ENCODE results near the gene DDC. TPM values are rescaled to one million over a fixed set of nuclear protein-coding genes. Genes with fewer than 3 reads are reported as not detected.
"Not testable (repeated sequence)": the region's sequence is repeated elsewhere in the genome, so short reads cannot be mapped to it uniquely, and the experiment has no call there.

The DDC gene
- total RNA-seq, 1 donor from 2014 or later, result not detected

DNA sequence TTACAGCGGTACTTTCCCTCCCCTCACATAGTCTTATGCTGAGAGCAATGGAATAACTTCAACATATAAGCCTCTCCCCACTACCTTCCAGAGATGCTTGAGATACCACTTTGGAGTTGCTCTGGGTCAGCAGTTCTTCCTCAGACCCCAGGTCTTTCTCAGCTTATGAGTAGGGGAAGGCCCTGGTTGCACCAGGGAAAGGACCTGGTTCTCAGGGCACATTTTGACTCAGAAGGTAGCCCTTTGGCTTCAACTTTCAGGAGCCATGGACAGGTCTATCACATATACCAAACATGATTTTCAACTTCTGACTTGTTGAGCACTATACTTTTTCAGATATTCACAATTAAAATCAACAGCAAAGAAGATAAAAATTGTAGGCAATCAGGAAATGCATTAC is 103.5 kb downstream of the DDC start:
- Mint-ChIP-seq H3K27me3 (no peaks in the 10 kb centered on the region), H3K4me3 (no peak overlapping the region), H3K27ac (no peak overlapping the region), H3K9me3 (no peaks in the 10 kb centered on the region), H3K36me3 (ENCODE audit: low read depth) (no peaks in the 10 kb centered on the region), H3K4me1 (no peaks in the 10 kb centered on the region)
- no peak for ATAC-seq (ENCODE audit: low read depth)
- TF ChIP-seq, protein P1, sequence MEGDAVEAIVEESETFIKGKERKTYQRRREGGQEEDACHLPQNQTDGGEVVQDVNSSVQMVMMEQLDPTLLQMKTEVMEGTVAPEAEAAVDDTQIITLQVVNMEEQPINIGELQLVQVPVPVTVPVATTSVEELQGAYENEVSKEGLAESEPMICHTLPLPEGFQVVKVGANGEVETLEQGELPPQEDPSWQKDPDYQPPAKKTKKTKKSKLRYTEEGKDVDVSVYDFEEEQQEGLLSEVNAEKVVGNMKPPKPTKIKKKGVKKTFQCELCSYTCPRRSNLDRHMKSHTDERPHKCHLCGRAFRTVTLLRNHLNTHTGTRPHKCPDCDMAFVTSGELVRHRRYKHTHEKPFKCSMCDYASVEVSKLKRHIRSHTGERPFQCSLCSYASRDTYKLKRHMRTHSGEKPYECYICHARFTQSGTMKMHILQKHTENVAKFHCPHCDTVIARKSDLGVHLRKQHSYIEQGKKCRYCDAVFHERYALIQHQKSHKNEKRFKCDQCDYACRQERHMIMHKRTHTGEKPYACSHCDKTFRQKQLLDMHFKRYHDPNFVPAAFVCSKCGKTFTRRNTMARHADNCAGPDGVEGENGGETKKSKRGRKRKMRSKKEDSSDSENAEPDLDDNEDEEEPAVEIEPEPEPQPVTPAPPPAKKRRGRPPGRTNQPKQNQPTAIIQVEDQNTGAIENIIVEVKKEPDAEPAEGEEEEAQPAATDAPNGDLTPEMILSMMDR (IDR thresholded peaks at IDR 0.05), result no peak
- POLR2A ChIA-PET, result no interaction called here
- intact Hi-C loops (cut with micrococcal nuclease), result no loop called here
- CTCF ChIA-PET, result no interaction called here
- no peak for DNase-seq

DNA sequence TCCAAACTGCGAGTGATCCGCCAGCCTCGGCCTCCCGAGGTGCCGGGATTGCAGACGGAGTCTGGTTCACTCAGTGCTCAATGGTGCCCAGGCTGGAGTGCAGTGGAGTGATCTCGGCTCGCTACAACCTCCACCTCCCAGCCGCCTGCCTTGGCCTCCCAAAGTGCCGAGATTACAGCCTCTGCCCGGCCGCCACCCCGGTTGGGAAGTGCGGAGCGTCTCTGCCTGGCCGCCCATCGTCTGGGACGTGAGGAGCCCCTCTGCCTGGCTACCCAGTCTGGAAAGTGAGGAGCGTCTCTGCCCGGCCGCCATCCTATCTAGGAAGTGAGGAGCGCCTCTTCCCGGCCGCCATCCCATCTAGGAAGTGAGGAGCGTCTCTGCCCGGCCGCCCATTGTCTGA is 106.0 kb downstream of the DDC start:
- DNase-seq; ATAC-seq (ENCODE audit: low read depth); H3K9me3 Mint-ChIP-seq; H3K4me1 Mint-ChIP-seq; H3K4me3 Mint-ChIP-seq; H3K27me3 Mint-ChIP-seq; H3K27ac Mint-ChIP-seq; POLR2A ChIA-PET; H3K36me3 Mint-ChIP-seq (ENCODE audit: low read depth); CTCF ChIA-PET; intact Hi-C loops (cut with micrococcal nuclease): not testable (repeated sequence)

DNA sequence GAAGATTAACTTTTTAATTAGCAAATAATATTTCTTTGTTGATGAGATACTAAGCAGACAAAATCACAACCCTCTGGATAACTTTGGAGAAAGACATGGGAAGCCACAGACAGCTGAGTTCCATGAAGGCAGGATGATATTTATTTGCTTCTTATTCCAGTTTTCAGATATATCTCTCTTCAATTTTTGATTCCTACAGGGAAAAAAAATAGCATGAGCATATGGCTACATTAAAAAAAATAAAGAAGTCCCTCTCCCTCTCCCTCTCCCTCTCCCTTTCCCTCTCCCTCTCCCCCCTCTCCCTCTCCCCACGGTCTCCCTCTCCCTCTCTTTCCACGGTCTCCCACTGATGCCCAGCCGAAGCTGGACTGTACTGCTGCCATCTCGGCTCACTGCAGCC is 106.6 kb downstream of the DDC start:
- ATAC-seq (ENCODE audit: low read depth); H3K36me3 Mint-ChIP-seq (ENCODE audit: low read depth); POLR2A ChIA-PET: not testable (repeated sequence)

DNA sequence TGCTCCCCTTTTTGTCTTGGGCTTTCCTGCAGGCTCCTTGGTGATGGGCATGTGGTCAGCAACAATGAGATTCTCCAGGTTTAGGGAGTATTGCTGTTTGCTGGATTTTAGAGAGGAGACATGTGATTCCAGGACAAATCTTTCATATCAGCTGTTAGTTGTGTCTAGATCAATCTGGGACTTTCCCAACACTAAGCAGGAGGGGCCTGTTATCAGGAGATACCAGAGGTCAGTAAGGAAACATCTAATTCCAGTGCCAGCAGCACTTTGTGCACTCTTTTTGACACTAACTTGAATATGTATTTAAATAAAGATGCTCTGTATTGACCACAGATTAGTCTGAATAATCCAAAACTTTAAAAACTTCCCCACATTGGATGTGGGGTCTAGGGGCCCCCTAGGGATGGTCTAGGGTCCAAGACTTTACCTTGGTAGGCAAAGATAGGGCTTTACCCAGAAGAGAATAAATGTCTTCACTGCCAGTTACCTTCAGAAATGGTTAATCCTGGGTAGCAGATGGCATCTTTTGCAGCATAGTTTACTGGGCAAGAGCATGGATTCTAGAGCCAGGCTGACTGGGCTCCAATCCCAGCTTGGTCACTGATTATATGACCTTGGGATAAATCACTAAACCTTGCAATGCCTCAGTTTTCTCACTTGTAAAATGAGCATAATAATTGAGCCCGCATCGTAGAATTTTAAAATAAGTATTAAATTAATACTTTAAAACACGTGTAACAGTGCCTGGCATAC is 108.7 kb downstream of the DDC start:
- CTCF ChIA-PET, result no interaction called here
- no peak overlapping the region for H3K4me3 Mint-ChIP-seq
- no peaks in the 10 kb centered on the region for H3K4me1 Mint-ChIP-seq
- ATAC-seq (ENCODE audit: low read depth) (no peak), DNase-seq (no peak)
- H3K27ac Mint-ChIP-seq, result no peak overlapping the region
- TF ChIP-seq, protein P1 (IDR thresholded peaks at IDR 0.05), result no peak
- no peaks in the 10 kb centered on the region for H3K27me3 Mint-ChIP-seq
- no peaks in the 10 kb centered on the region for H3K9me3 Mint-ChIP-seq
- intact Hi-C loops (cut with micrococcal nuclease), result no loop called here
- H3K36me3 Mint-ChIP-seq (ENCODE audit: low read depth), result no peaks in the 10 kb centered on the region
- POLR2A ChIA-PET, result no interaction called here

More for the DNA sequence above, 106.6 kb downstream of the DDC start:
- H3K9me3 Mint-ChIP-seq; H3K4me3 Mint-ChIP-seq; DNase-seq; CTCF ChIA-PET; intact Hi-C loops (cut with micrococcal nuclease); H3K27me3 Mint-ChIP-seq; H3K4me1 Mint-ChIP-seq; H3K27ac Mint-ChIP-seq: not testable (repeated sequence)

DNA sequence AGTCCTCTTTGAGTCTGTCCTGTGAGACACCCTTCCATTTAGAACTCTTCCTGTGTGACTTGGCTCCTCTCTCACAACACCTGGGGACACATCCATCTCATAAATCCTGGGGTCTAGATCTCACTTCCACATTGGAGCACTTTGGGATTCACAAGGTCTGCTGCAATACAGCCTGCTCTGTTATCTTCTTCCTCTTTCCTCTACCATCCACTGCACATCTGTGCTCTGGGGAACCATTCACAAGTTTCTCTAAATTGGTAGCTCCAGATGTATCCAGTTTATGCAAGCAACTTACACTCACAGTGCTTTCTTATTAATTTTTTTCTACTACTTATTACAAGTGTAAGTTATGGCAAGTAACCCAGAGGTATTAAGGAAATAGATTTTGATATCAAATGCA is 109.5 kb downstream of the DDC start:
- TF ChIP-seq, protein P1 (IDR thresholded peaks at IDR 0.05), result no peak
- DNase-seq, result no peak
- Mint-ChIP-seq H3K4me3 (no peak overlapping the region), H3K4me1 (peaks cover 7% of the 10 kb centered on the region), H3K27me3 (no peaks in the 10 kb centered on the region), H3K27ac (no peak overlapping the region), H3K36me3 (ENCODE audit: low read depth) (no peaks in the 10 kb centered on the region), H3K9me3 (no peaks in the 10 kb centered on the region)
- CTCF ChIA-PET, result no interaction called here
- intact Hi-C loops (cut with micrococcal nuclease), result no loop called here
- no peak for ATAC-seq (ENCODE audit: low read depth)
- POLR2A ChIA-PET, result no interaction called here

DNA sequence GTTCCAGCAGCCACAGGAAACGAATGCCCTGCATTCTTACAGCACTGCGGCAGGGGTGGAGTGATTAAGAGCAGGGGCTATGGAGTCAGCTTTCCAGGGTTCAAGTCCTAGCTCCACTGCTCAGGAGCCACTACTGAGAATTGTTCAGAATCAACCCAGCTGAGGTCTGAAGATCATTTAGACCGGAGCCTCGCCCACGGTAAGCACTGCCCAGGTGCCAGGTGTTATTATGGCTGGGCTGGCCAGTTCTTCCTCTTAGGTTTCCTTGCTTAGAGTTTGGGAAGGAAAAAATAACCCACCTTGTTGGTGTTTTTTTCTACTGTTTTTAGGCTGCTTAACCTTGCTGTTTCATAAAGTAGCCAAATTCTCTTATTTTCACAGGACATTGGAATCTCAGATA is 110.2 kb downstream of the DDC start:
- intact Hi-C loops (cut with micrococcal nuclease), result no loop called here
- ChIA-PET CTCF (no interaction called here), POLR2A (no interaction called here)
- H3K27ac Mint-ChIP-seq, result no peak overlapping the region
- peaks cover 12% of the 10 kb centered on the region for H3K4me1 Mint-ChIP-seq
- no peaks in the 10 kb centered on the region for H3K9me3 Mint-ChIP-seq
- no peaks in the 10 kb centered on the region for H3K27me3 Mint-ChIP-seq
- H3K4me3 Mint-ChIP-seq, result no peak overlapping the region
- ATAC-seq (ENCODE audit: low read depth) (no peak), DNase-seq (no peak)
- H3K36me3 Mint-ChIP-seq (ENCODE audit: low read depth), result no peaks in the 10 kb centered on the region
- TF ChIP-seq, protein P1 (IDR thresholded peaks at IDR 0.05), result no peak

Measured in activated B cell treated with CpG ODN at 0.5 μM for 24 hours (primary cell).